OCI-LY7 (cell line): Measurements from ENCODE around the gene CHAF1A.

ENCODE experiments used
- CTCF ChIP-seq: fragments of 200-600 bp; sonication (generic); conservative IDR thresholded peaks from 2 replicates; pipeline ENCODE4 v1.5.1; 2014; ENCODE audit warnings: mild to moderate bottlenecking, antibody characterized with exemption, low read length, moderate library complexity, mixed read lengths
- EZH2phosphoT487 ChIP-seq: fragments of 200-600 bp; sonication (generic); IDR thresholded peaks from 2 replicates; pipeline ENCODE4 v1.6.1; 2018; ENCODE audit warnings: low read depth, borderline replicate concordance, mild to moderate bottlenecking, mixed run types, antibody characterized with exemption, low read length, moderate library complexity, mixed read lengths

DNA sequence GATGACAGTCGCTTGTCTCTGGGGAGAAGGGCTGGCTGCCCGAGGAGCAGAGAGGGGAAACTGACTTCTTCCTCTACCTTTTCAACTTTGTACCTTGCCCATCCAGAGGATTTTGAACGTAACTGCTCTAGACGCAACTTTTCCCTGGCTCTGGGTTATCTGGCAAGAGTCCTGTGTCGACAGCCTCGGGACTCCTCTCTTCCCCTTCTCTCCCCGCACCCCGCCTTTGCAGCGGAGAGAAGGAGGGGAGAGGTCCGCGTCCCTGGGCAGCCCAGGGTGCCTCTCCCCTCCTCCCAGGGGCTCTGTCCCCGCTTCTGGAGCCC is 2.7 kb upstream of the CHAF1A start:
- TF ChIP-seq CTCF (no peak), EZH2phosphoT487 (no peak)
